ENCODE measurements around the gene RAB39A. TPM values are rescaled to one million over a fixed set of nuclear protein-coding genes. Genes with fewer than 3 reads are reported as not detected.
A peak's percentile ranks its signal among the peaks of the same experiment; 100 is the strongest.

RAB39A gene
- total RNA-seq, 1 donor from 2014 or later: not detected

- Mint-ChIP-seq H3K4me1 (ENCODE audit: low read depth) (no peaks in the 10 kb centered on the region), H3K27ac (no peak overlapping the region), H3K27me3 (ENCODE audit: insufficient read depth) (peaks cover 2% of the 10 kb centered on the region), H3K9me3 (no peaks in the 10 kb centered on the region), H3K36me3 (ENCODE audit: low read depth) (no peaks in the 10 kb centered on the region), H3K4me3 (no peak overlapping the region)
- no peak for DNase-seq (ENCODE audit: low spot score)
- intact Hi-C loops (cut with micrococcal nuclease): no loop called here
These were observed 41.8 kb downstream of the RAB39A start for GRCh38 chr11:107970049-107970448.

- intact Hi-C loops (cut with micrococcal nuclease): no loop called here
These were observed 45.4 kb downstream of the RAB39A start for GRCh38 chr11:107973641-107974040.

GRCh38 chr11:107988397-107989158, 60.3 kb downstream of the RAB39A start:
- intact Hi-C loops (cut with micrococcal nuclease): no loop called here

More at GRCh38 chr11:107973641-107974040, 45.4 kb downstream of the RAB39A start:
- H3K4me1 Mint-ChIP-seq (ENCODE audit: low read depth): no peaks in the 10 kb centered on the region
- no peak for DNase-seq (ENCODE audit: low spot score)
- H3K27ac Mint-ChIP-seq: no peak overlapping the region
- no peaks in the 10 kb centered on the region for H3K36me3 Mint-ChIP-seq (ENCODE audit: low read depth)
- peaks cover 2% of the 10 kb centered on the region for H3K27me3 Mint-ChIP-seq (ENCODE audit: insufficient read depth)
- no peaks in the 10 kb centered on the region for H3K9me3 Mint-ChIP-seq
- no peak overlapping the region for H3K4me3 Mint-ChIP-seq

GRCh38 chr11:107991868-107992414, 63.7 kb downstream of the RAB39A start:
- no peak overlapping the region for H3K27ac Mint-ChIP-seq
- no peaks in the 10 kb centered on the region for H3K4me1 Mint-ChIP-seq (ENCODE audit: low read depth)
- H3K4me3 Mint-ChIP-seq: no peak overlapping the region
- H3K36me3 Mint-ChIP-seq (ENCODE audit: low read depth): no peaks in the 10 kb centered on the region
- H3K9me3 Mint-ChIP-seq: no peaks in the 10 kb centered on the region
- intact Hi-C loops (cut with micrococcal nuclease): no loop called here
- DNase-seq (ENCODE audit: low spot score): no peak
- H3K27me3 Mint-ChIP-seq (ENCODE audit: insufficient read depth): peaks cover 20% of the 10 kb centered on the region

More at GRCh38 chr11:107988397-107989158, 60.3 kb downstream of the RAB39A start:
- peaks cover 3% of the 10 kb centered on the region for H3K27me3 Mint-ChIP-seq (ENCODE audit: insufficient read depth)
- no peak overlapping the region for H3K27ac Mint-ChIP-seq
- DNase-seq (ENCODE audit: low spot score): no peak
- H3K4me3 Mint-ChIP-seq: no peak overlapping the region
- H3K4me1 Mint-ChIP-seq (ENCODE audit: low read depth): no peaks in the 10 kb centered on the region
- no peaks in the 10 kb centered on the region for H3K9me3 Mint-ChIP-seq
- no peaks in the 10 kb centered on the region for H3K36me3 Mint-ChIP-seq (ENCODE audit: low read depth)

- no peak overlapping the region for H3K4me3 Mint-ChIP-seq
- peaks cover 20% of the 10 kb centered on the region for H3K27me3 Mint-ChIP-seq (ENCODE audit: insufficient read depth)
- no peaks in the 10 kb centered on the region for H3K36me3 Mint-ChIP-seq (ENCODE audit: low read depth)
- no peaks in the 10 kb centered on the region for H3K4me1 Mint-ChIP-seq (ENCODE audit: low read depth)
- intact Hi-C loops (cut with micrococcal nuclease): no loop called here
- H3K9me3 Mint-ChIP-seq: no peaks in the 10 kb centered on the region
- H3K27ac Mint-ChIP-seq: no peak overlapping the region
- DNase-seq (ENCODE audit: low spot score): no peak
These were observed 67.9 kb downstream of the RAB39A start for GRCh38 chr11:107996006-107996776.

- no peak overlapping the region for H3K27ac Mint-ChIP-seq
- intact Hi-C loops (cut with micrococcal nuclease): no loop called here
- no peaks in the 10 kb centered on the region for H3K9me3 Mint-ChIP-seq
- peaks cover 18% of the 10 kb centered on the region for H3K27me3 Mint-ChIP-seq (ENCODE audit: insufficient read depth)
- H3K36me3 Mint-ChIP-seq (ENCODE audit: low read depth): no peaks in the 10 kb centered on the region
- DNase-seq (ENCODE audit: low spot score): no peak
- no peaks in the 10 kb centered on the region for H3K4me1 Mint-ChIP-seq (ENCODE audit: low read depth)
- no peak overlapping the region for H3K4me3 Mint-ChIP-seq
These were observed 70.5 kb downstream of the RAB39A start for GRCh38 chr11:107998761-107999160.

- H3K4me3 Mint-ChIP-seq: no peak overlapping the region
- H3K27ac Mint-ChIP-seq: no peak overlapping the region
- intact Hi-C loops (cut with micrococcal nuclease): loop anchor here (10.0 kb wide), 1 partner anchor 495 kb away; the partner anchor contains the start of gene POGLUT3
- no peaks in the 10 kb centered on the region for H3K36me3 Mint-ChIP-seq (ENCODE audit: low read depth)
- H3K4me1 Mint-ChIP-seq (ENCODE audit: low read depth): no peaks in the 10 kb centered on the region
- peaks cover 8% of the 10 kb centered on the region for H3K27me3 Mint-ChIP-seq (ENCODE audit: insufficient read depth)
- no peaks in the 10 kb centered on the region for H3K9me3 Mint-ChIP-seq
- DNase-seq (ENCODE audit: low spot score): no peak
These were observed 71.7 kb downstream of the RAB39A start for GRCh38 chr11:107999759-108000455.

- Mint-ChIP-seq H3K27ac (no peak overlapping the region), H3K9me3 (no peaks in the 10 kb centered on the region), H3K4me3 (no peak overlapping the region), H3K27me3 (ENCODE audit: insufficient read depth) (no peaks in the 10 kb centered on the region), H3K4me1 (ENCODE audit: low read depth) (no peaks in the 10 kb centered on the region), H3K36me3 (ENCODE audit: low read depth) (no peaks in the 10 kb centered on the region)
- no peak for DNase-seq (ENCODE audit: low spot score)
- intact Hi-C loops (cut with micrococcal nuclease): loop anchor here (10.0 kb wide), 1 partner anchor 492 kb away; the partner anchor contains the start of gene POGLUT3
These were observed 74.2 kb downstream of the RAB39A start for GRCh38 chr11:108002476-108002875.

GRCh38 chr11:108003623-108004022, 75.4 kb downstream of the RAB39A start:
- DNase-seq (ENCODE audit: low spot score): no peak
- peaks cover 4% of the 10 kb centered on the region for H3K4me1 Mint-ChIP-seq (ENCODE audit: low read depth)
- H3K27me3 Mint-ChIP-seq (ENCODE audit: insufficient read depth): no peaks in the 10 kb centered on the region
- H3K36me3 Mint-ChIP-seq (ENCODE audit: low read depth): no peaks in the 10 kb centered on the region
- intact Hi-C loops (cut with micrococcal nuclease): loop anchor here (10.0 kb wide), 1 partner anchor 491 kb away; the partner anchor contains the start of gene POGLUT3
- H3K27ac Mint-ChIP-seq: no peak overlapping the region
- no peaks in the 10 kb centered on the region for H3K9me3 Mint-ChIP-seq
- no peak overlapping the region for H3K4me3 Mint-ChIP-seq

- Mint-ChIP-seq H3K9me3 (no peaks in the 10 kb centered on the region), H3K27me3 (ENCODE audit: insufficient read depth) (no peaks in the 10 kb centered on the region), H3K36me3 (ENCODE audit: low read depth) (peaks cover 12% of the 10 kb centered on the region), H3K27ac (no peak overlapping the region), H3K4me3 (peak overlapping the region; percentile 97), H3K4me1 (ENCODE audit: low read depth) (peaks cover 15% of the 10 kb centered on the region)
- intact Hi-C loops (cut with micrococcal nuclease): loop anchor here (1.0 to 10.0 kb wide), 9 partner anchors 80 to 640 kb away; partner anchors contain the start of genes ACAT1, ALKBH8, C11orf65 and CWF19L2
- DNase-seq (ENCODE audit: low spot score): no peak
These were observed 79.6 kb downstream of the RAB39A start for GRCh38 chr11:108007819-108008218.

GRCh38 chr11:108008656-108009496, 80.6 kb downstream of the RAB39A start, which contains the start of gene CUL5:
Gene CUL5, plus strand, starts transcription at chr11:108008898. Its CDS starts 451 bp downstream, at chr11:108009349.
- H3K27ac Mint-ChIP-seq: peak within 1 kb of the TSS; percentile 93
- H3K4me1 Mint-ChIP-seq (ENCODE audit: low read depth): peaks cover 15% of the 10 kb centered on the region
- H3K27me3 Mint-ChIP-seq (ENCODE audit: insufficient read depth): no peaks in the 10 kb centered on the region
- H3K36me3 Mint-ChIP-seq (ENCODE audit: low read depth): peaks cover 12% of the 10 kb centered on the region
- peak; percentile 85 for DNase-seq (ENCODE audit: low spot score)
- intact Hi-C loops (cut with micrococcal nuclease): loop anchor here (1.0 to 10.0 kb wide), 12 partner anchors 81 to 655 kb away; partner anchors contain the start of genes ACAT1, ALKBH8, ATM and C11orf65
- H3K4me3 Mint-ChIP-seq: peak within 1 kb of the TSS; percentile 97
- H3K9me3 Mint-ChIP-seq: no peaks in the 10 kb centered on the region
